ENCODE data around the gene SESN1. TPM values are rescaled to one million over a fixed set of nuclear protein-coding genes. Genes with fewer than 3 reads are reported as not detected.

Gene SESN1
- total RNA-seq, 1 experiment from 2014 or later = 30.2 TPM

DNA sequence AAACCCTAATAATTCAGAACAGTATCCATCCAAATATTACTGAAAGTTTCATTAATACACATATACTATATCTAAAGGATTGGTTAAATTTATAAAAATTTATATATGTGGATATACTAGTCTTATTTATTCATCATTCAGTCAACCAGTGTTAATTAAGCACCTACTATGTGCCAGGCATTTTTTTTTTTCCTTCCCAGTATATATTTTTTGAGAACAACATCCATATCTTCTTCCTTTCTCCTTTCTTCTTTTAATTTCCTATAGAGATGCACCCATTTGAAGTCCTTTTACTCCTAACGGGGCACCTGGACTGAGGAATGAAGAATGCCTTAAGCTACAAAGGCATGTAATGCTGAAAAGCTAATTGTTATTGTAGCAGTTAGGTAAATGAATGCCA, 72.8 kb downstream of the SESN1 start:
- Mint-ChIP-seq H3K36me3 (no peaks in the 10 kb centered on the region), H3K27me3 (ENCODE audit: low read depth) (no peaks in the 10 kb centered on the region), H3K4me3 (no peak overlapping the region), H3K4me1 (peaks cover 4% of the 10 kb centered on the region; the same call in 1 of the 2 replicates), H3K27ac (no peak overlapping the region), H3K9me3 (no peaks in the 10 kb centered on the region)
- ChIA-PET CTCF (interaction anchor here (0.5 to 0.6 kb wide), 2 partner anchors 13 to 56 kb away, joined by 3 to 9 read pairs; no protein-coding TSS in a partner anchor), POLR2A (no interaction called here)
- ATAC-seq (no peak), DNase-seq (ENCODE audit: low spot score) (no peak)
- TF ChIP-seq JUN (CRISPR knock-in tag; IDR thresholded peaks at IDR 0.05) (no peak), GABPB1 (CRISPR knock-in tag; IDR thresholded peaks at IDR 0.05) (no peak), TEAD1 (CRISPR knock-in tag; IDR thresholded peaks at IDR 0.05) (no peak), ZNF671 (CRISPR knock-in tag; IDR thresholded peaks at IDR 0.05) (no peak), ZNF263 (CRISPR knock-in tag; IDR thresholded peaks at IDR 0.05; ENCODE audit: low read depth) (no peak), ZNF138 (CRISPR knock-in tag; conservative IDR thresholded peaks at IDR 0.05) (no peak), NR1H2 (CRISPR knock-in tag; IDR thresholded peaks at IDR 0.05) (no peak), ZNF232 (CRISPR knock-in tag; IDR thresholded peaks at IDR 0.05) (no peak), SMAD4 (CRISPR knock-in tag; IDR thresholded peaks at IDR 0.05) (no peak)

DNA sequence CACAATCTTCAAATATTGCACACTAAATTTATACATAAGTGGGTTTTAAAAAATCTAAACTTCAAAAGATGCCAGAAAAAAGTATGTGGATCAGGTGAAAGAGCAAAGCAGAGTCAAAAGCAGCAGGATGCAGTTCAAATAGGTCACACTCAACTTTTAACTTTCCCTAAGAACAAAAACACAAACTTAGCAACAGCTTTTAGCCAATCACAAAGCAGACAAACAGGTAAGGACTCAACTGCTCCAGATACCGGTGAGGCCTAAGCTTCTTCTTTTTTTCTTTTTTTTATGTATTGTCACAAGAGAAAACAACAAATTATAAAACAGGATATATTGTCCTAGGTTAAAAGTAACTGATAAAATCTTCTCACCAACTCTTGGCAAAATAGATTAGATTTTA, 74.7 kb downstream of the SESN1 start:
- TF ChIP-seq ZMAT4 (CRISPR knock-in tag; IDR thresholded peaks at IDR 0.05) (no peak), ZNF671 (CRISPR knock-in tag; IDR thresholded peaks at IDR 0.05) (no peak), OVOL2 (CRISPR knock-in tag; IDR thresholded peaks at IDR 0.05; ENCODE audit: borderline replicate concordance) (no peak), ZNF232 (CRISPR knock-in tag; IDR thresholded peaks at IDR 0.05) (no peak), EMX1 (CRISPR knock-in tag; IDR thresholded peaks at IDR 0.05) (no peak), E2F5 (CRISPR knock-in tag; IDR thresholded peaks at IDR 0.05) (no peak), SMAD4 (CRISPR knock-in tag; IDR thresholded peaks at IDR 0.05) (no peak), FOXJ3 (CRISPR knock-in tag; IDR thresholded peaks at IDR 0.05; ENCODE audit: borderline replicate concordance) (no peak), ATF6 (CRISPR knock-in tag; IDR thresholded peaks at IDR 0.05) (no peak), CREM (CRISPR knock-in tag; IDR thresholded peaks at IDR 0.05) (no peak), RELA (CRISPR knock-in tag; IDR thresholded peaks at IDR 0.05; ENCODE audit: borderline replicate concordance) (no peak), TEAD4 (CRISPR knock-in tag; IDR thresholded peaks at IDR 0.05) (no peak), ESRRA (CRISPR knock-in tag; IDR thresholded peaks at IDR 0.05; ENCODE audit: borderline replicate concordance) (no peak)
- TF ChIP-seq, protein P1, sequence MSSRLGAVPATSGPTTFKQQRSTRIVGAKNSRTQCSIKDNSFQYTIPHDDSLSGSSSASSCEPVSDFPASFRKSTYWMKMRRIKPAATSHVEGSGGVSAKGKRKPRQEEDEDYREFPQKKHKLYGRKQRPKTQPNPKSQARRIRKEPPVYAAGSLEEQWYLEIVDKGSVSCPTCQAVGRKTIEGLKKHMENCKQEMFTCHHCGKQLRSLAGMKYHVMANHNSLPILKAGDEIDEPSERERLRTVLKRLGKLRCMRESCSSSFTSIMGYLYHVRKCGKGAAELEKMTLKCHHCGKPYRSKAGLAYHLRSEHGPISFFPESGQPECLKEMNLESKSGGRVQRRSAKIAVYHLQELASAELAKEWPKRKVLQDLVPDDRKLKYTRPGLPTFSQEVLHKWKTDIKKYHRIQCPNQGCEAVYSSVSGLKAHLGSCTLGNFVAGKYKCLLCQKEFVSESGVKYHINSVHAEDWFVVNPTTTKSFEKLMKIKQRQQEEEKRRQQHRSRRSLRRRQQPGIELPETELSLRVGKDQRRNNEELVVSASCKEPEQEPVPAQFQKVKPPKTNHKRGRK (CRISPR knock-in tag; IDR thresholded peaks at IDR 0.05; ENCODE audit: borderline replicate concordance) = no peak
- TF ChIP-seq, protein P2, sequence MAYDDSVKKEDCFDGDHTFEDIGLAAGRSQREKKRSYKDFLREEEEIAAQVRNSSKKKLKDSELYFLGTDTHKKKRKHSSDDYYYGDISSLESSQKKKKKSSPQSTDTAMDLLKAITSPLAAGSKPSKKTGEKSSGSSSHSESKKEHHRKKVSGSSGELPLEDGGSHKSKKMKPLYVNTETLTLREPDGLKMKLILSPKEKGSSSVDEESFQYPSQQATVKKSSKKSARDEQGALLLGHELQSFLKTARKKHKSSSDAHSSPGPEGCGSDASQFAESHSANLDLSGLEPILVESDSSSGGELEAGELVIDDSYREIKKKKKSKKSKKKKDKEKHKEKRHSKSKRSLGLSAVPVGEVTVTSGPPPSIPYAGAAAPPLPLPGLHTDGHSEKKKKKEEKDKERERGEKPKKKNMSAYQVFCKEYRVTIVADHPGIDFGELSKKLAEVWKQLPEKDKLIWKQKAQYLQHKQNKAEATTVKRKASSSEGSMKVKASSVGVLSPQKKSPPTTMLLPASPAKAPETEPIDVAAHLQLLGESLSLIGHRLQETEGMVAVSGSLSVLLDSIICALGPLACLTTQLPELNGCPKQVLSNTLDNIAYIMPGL (CRISPR knock-in tag; IDR thresholded peaks at IDR 0.05) = no peak
- TF ChIP-seq, protein P3, sequence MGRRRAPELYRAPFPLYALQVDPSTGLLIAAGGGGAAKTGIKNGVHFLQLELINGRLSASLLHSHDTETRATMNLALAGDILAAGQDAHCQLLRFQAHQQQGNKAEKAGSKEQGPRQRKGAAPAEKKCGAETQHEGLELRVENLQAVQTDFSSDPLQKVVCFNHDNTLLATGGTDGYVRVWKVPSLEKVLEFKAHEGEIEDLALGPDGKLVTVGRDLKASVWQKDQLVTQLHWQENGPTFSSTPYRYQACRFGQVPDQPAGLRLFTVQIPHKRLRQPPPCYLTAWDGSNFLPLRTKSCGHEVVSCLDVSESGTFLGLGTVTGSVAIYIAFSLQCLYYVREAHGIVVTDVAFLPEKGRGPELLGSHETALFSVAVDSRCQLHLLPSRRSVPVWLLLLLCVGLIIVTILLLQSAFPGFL (CRISPR knock-in tag; IDR thresholded peaks at IDR 0.05; ENCODE audit: borderline replicate concordance) = no peak
- TF ChIP-seq, protein P4, sequence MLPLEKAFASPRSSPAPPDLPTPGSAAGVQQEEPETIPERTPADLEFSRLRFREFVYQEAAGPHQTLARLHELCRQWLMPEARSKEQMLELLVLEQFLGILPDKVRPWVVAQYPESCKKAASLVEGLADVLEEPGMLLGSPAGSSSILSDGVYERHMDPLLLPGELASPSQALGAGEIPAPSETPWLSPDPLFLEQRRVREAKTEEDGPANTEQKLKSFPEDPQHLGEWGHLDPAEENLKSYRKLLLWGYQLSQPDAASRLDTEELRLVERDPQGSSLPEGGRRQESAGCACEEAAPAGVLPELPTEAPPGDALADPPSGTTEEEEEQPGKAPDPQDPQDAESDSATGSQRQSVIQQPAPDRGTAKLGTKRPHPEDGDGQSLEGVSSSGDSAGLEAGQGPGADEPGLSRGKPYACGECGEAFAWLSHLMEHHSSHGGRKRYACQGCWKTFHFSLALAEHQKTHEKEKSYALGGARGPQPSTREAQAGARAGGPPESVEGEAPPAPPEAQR (CRISPR knock-in tag; IDR thresholded peaks at IDR 0.05) = no peak
- Mint-ChIP-seq H3K4me1 (peaks cover 4% of the 10 kb centered on the region; the same call in 1 of the 2 replicates), H3K27ac (no peak overlapping the region), H3K27me3 (ENCODE audit: low read depth) (no peaks in the 10 kb centered on the region), H3K9me3 (no peaks in the 10 kb centered on the region), H3K4me3 (no peak overlapping the region), H3K36me3 (no peaks in the 10 kb centered on the region)
- no peak for DNase-seq (ENCODE audit: low spot score)
- ChIA-PET CTCF (interaction anchor here (1.6 kb wide), 1 partner anchor 127 kb away, joined by 3 read pairs; no protein-coding TSS in a partner anchor), POLR2A (no interaction called here)
- no peak; the same call in 1 of the 2 replicates for ATAC-seq
